GM12892 (cell line): Measurements from ENCODE around the gene NDUFA7. TPM values are rescaled to one million over a fixed set of nuclear protein-coding genes. Genes with fewer than 3 reads are reported as not detected.

ENCODE experiments used
- DNase-seq: peaks from one replicate; pipeline ENCODE4 v3.0.0; 2011; ENCODE audit not compliant: insufficient read length
- FAIRE-seq: peaks from 2 replicates; lab custom pipeline; 2011; peaks lifted over from hg19 to GRCh38; lab: Jason Lieb, UNC
- POLR2A ChIP-seq: IDR thresholded peaks from 2 replicates; pipeline ENCODE4 v1.6.1; 2011; ENCODE audit warnings: low read depth, low read length, control low read depth
- POLR2AphosphoS5 ChIP-seq: IDR thresholded peaks from 2 replicates; pipeline ENCODE4 v1.6.1; 2011; ENCODE audit warnings: low read depth, low read length, control low read depth
- TAF1 ChIP-seq: IDR thresholded peaks from 2 replicates; pipeline ENCODE4 v1.6.1; 2011; ENCODE audit warnings: low read depth, mild to moderate bottlenecking, control low read depth, low read length, borderline replicate concordance
- polyA plus RNA-seq: library from polyadenylated mRNA; unstranded; fragments of >200 nt; gene quantifications from one replicate; pipeline ENCODE4 v1.2.1, GENCODE V29; 2012; ENCODE audit warnings: missing spikeins, inconsistent platforms; ENCODE audit not compliant: missing spikeins

Gene NDUFA7
- 74.5 TPM for polyA plus RNA-seq

DNA sequence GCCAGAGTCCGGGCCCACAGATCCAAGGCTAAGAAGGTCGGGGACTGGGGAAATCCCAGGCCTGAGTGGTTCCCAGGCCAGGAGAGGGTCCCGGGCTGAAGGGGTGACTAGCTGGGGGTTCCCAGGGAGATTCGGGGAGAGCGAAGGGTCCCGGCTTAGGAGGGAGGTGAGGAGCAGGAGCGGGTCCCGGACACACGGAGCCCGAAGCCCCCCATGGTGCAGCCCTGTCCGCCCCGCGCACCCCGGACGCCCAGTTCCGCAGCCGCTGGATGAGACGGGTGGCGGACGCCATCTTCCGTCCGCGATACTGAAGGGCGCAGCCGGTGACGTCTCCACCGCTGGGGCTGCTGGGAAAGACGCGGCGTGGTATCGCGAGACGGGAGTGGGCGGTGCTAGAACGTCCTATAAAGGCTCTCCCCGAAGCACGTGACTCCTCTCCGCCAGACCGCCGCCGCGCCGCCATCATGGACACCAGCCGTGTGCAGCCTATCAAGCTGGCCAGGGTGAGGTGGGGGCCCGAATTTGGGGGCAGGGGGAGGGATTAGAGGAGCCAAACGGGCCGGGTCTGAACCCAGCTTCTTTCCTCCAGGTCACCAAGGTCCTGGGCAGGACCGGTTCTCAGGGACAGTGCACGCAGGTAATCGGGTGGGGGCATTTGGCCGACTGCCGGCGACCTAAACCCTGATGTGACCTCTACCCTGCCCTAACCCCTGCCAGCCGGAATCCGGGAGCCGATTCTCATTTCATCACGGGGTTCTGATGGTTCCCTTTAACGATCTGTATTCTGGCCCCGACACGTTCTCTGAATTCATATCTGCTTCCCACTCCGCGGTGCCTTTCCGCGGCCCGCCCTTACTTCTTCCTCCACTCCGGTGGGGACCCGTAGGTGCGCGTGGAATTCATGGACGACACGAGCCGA is at the start of gene NDUFA7, which contains the start of gene RPS28:
Gene NDUFA7 (minus strand): TSS at position 309 of the 919 bp plus-strand sequence. CDS start 17 bp downstream, at position 292.
Gene RPS28 (plus strand): TSS at position 430 of the 919 bp plus-strand sequence. CDS start 35 bp downstream, at position 465.
- peak; percentile 97 for FAIRE-seq
- DNase-seq = peak; percentile 94
- TF ChIP-seq POLR2A (peak; percentile 95), TAF1 (peak; percentile 99), POLR2AphosphoS5 (peak; percentile 92)

DNA sequence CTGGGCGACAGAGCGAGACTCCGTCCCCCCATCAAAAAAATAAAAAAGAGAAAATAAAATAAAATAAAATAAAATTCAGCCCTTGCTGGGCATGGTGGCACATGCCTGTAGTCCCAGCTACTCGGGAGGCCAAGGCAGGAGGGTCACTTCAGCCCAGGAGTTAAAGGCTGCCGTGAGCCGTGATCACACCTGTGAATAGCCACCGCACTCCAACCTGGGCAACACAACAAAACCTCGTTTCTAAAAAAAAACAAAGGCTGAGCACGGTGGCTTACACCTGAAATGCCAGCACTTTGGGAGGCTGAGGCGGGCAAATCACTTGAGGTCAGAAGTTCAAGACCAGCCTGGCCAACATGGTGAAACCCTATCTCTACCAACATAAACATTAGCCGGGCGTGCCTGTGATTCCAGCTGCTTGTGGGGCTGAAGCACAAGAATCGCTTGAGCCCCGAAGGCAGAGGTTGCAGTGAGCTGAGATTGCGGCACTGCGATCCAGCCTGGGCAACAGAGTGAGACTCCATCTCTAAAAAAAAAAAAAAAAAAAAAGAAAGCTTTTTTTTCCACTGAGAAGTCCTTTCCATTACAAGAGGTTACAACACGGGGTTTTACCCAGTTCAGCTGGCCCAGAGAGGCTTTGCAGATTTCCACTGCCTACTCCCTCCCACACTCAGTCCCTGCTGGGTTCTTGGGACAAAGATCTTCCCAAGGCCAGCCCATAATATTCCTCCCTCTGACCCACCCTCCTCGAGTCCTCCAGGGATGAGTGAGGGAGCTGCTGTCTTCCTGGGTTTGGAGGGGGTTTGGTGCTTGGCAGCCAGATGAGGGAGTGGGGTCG is 49.2 kb upstream of the NDUFA7 start:
- TF ChIP-seq POLR2A = no peak
- no peak for TF ChIP-seq TAF1
- no peak for TF ChIP-seq POLR2AphosphoS5

DNA sequence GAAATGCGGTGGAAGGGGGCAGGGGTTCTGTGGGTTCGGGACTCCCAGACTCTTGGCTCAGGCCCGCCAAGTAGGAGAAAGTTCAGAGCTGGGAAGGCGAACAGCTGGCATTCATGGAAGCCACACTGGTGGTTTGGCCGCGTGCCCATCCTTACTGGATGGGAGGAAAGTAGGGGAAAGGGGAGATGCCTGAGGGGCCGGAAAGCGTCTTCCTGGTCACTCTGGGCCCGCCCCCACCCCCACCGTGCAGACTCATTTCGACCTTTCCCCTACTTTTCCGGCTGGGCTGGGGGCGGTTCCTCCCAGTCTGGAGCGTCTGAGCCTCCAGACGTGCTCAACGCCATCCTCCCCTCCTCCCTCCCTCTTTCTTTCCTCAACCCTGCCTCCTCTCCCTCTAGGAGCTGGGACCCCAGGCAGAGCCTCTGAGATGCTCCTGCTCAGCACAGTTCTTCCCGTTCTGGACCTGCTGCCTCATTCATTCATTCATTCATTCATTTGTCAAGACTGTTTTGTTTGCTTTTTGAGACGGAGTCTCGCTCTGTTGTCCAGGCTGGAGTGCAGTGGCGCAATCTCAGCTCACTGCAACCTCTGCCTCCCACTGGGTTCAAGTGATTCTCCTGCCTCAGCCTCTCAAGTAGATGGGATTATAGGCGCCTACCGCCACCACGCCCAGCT is 46.3 kb upstream of the NDUFA7 start:
- TF ChIP-seq TAF1 (no peak), POLR2AphosphoS5 (no peak), POLR2A (no peak)
- DNase-seq = no peak
- no peak for FAIRE-seq

More for the DNA sequence above, 49.2 kb upstream of the NDUFA7 start:
- FAIRE-seq = no peak
- DNase-seq = no peak

DNA sequence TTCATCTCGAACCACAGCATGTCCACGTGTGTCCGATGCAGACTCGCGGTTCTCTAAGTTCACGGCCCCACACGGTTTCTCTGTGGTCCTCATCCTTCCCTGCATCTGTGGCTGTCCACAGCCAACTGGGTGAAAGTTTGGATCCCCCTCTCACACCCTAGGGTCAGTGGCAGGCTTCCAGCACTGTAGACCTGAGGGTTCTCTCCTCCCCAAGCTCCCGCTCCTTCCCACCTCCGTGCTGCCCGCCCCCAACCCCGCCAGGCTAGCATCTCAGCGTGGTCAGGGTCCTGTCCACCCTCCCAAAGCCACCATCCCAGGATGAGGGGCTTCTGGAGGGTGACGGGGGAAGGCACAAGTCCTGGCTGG is 45.8 kb upstream of the NDUFA7 start:
- no peak for FAIRE-seq
- TF ChIP-seq POLR2AphosphoS5 (no peak), TAF1 (no peak), POLR2A (no peak)
- DNase-seq = no peak

- FAIRE-seq (no peak), DNase-seq (no peak)
- TF ChIP-seq POLR2A (no peak), POLR2AphosphoS5 (no peak), TAF1 (no peak)
Observed at GRCh38 chr19:8366121-8366581, 45.0 kb upstream of the NDUFA7 start.

DNA sequence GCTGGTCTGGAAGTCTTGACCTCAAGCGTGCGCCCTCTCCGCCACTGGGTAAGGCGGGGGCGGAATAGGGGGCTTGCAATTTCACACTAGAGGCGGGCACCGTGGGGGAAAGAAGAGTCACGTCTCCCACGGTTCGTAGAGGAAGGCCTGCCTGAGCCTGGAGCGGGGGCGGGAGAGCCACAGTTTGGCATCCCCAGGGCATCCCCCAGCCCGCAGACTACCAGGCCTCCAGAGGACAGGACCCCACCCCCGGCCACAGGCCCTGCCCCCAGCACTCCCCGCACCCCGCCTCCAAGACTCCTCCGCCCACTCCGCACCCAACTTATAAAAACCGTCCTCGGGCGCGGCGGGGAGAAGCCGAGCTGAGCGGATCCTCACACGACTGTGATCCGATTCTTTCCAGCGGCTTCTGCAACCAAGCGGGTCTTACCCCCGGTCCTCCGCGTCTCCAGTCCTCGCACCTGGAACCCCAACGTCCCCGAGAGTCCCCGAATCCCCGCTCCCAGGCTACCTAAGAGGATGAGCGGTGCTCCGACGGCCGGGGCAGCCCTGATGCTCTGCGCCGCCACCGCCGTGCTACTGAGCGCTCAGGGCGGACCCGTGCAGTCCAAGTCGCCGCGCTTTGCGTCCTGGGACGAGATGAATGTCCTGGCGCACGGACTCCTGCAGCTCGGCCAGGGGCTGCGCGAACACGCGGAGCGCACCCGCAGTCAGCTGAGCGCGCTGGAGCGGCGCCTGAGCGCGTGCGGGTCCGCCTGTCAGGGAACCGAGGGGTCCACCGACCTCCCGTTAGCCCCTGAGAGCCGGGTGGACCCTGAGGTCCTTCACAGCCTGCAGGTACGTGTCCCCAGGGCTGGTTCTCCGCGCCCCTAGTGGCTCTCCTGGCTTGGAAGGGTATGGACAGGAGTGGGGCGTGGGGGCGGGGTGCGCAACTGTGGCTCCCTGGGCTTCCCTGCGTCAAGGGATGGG is 42.9 kb upstream of the NDUFA7 start, which contains the start of gene ANGPTL4:
Gene ANGPTL4 (plus strand): TSS at position 353 of the 969 bp plus-strand sequence. CDS start 167 bp downstream, at position 520.
- TF ChIP-seq POLR2A = no peak
- no peak for TF ChIP-seq POLR2AphosphoS5
- no peak for TF ChIP-seq TAF1
- FAIRE-seq (no peak), DNase-seq (no peak)

GRCh38 chr19:8361921-8362793 is 41.0 kb upstream of the NDUFA7 start:
- TF ChIP-seq TAF1 = no peak
- TF ChIP-seq POLR2AphosphoS5 = no peak
- TF ChIP-seq POLR2A = no peak
- no peak for DNase-seq
- no peak for FAIRE-seq

DNA sequence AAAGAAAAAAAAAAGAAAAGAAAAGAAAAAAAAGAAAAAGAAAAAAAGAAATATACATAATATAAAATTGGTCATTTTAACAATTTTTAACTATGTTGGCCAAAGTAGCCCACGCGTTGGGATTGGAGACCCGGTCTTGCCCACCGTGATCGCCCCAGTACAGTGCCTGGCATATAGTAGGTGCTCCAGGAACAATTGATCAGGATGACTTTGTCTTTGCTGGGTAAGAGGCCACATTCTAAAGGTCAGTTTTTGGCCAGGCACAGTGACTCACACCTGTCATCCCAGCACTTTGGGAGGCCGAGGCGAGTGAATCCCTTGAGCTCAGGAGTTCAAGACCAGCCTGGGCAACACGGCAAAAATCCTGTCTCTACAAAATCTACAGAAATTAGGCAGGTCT is 39.0 kb upstream of the NDUFA7 start:
- DNase-seq (no peak), FAIRE-seq (no peak)
- TF ChIP-seq POLR2A (no peak), POLR2AphosphoS5 (no peak), TAF1 (no peak)

- TF ChIP-seq POLR2AphosphoS5 (no peak), TAF1 (no peak), POLR2A (no peak)
- FAIRE-seq = no peak
- DNase-seq = no peak
Observed at GRCh38 chr19:8358948-8359347, 37.8 kb upstream of the NDUFA7 start.
